Stimulated activated CD4-positive, alpha-beta T cell treated with anti-CD3 and anti-CD28 coated beads, Interleukin-2, amount 100 ng/mL, for 48 hours (primary cell): ENCODE results near the gene RNF225.
"Not testable (repeated sequence)": the region's sequence is repeated elsewhere in the genome, so short reads cannot be mapped to it uniquely, and the experiment has no call there.

Experiments
- DNase-seq, 2 donors: peaks; one replicate each; pipeline ENCODE4 v3.0.0-alpha.2; 2020

RNF225 gene

GRCh38 chr19:58362272-58362994 lies 33.0 kb upstream of the RNF225 start, which contains the start of gene ZNF497:
Gene ZNF497, minus strand, starts transcription at chr19:58362751. Its CDS starts 5,116 bp downstream, at chr19:58357635.
- peak; percentile 93 to 96 for DNase-seq

- DNase-seq = no peak
Observed at GRCh38 chr19:58364146-58364545, 31.3 kb upstream of the RNF225 start.

- DNase-seq = no peak
Observed at GRCh38 chr19:58366585-58367430, 28.6 kb upstream of the RNF225 start.

GRCh38 chr19:58367698-58368454 lies 27.6 kb upstream of the RNF225 start:
- DNase-seq = no peak

- no peak for DNase-seq
Observed at GRCh38 chr19:58368561-58369360, 26.7 kb upstream of the RNF225 start.

GRCh38 chr19:58372311-58373133 lies 22.9 kb upstream of the RNF225 start:
- no peak for DNase-seq

- no peak for DNase-seq
Observed at GRCh38 chr19:58374200-58374599, 21.3 kb upstream of the RNF225 start.

GRCh38 chr19:58376724-58377123 lies 18.7 kb upstream of the RNF225 start:
- DNase-seq = not testable (repeated sequence)

- DNase-seq = no peak
Observed at GRCh38 chr19:58379246-58379645, 16.2 kb upstream of the RNF225 start.

- DNase-seq = no peak
Observed at GRCh38 chr19:58380037-58380661, 15.3 kb upstream of the RNF225 start.

GRCh38 chr19:58380662-58381459 lies 14.6 kb upstream of the RNF225 start, which contains the start of gene ZNF837:
Gene ZNF837, minus strand, starts transcription at chr19:58381030. Its CDS starts 11,698 bp downstream, at chr19:58369332.
- DNase-seq = peak; percentile 90 to 94

- DNase-seq = no peak
Observed at GRCh38 chr19:58381460-58382212, 13.8 kb upstream of the RNF225 start.

GRCh38 chr19:58382997-58383603 lies 12.4 kb upstream of the RNF225 start:
- no peak for DNase-seq

GRCh38 chr19:58385313-58385890 lies 10.1 kb upstream of the RNF225 start:
- DNase-seq = no peak

GRCh38 chr19:58385891-58386575 lies 9.4 kb upstream of the RNF225 start:
- DNase-seq = no peak

GRCh38 chr19:58386576-58387337 lies 8.7 kb upstream of the RNF225 start, which contains the start of gene RPS5:
Gene RPS5, plus strand, starts transcription at chr19:58387269. Its CDS starts 869 bp downstream, at chr19:58388138.
- DNase-seq = peak; percentile 94
